ENCODE data around the gene TBC1D4.
"Not testable (repeated sequence)": the region's sequence is repeated elsewhere in the genome, so short reads cannot be mapped to it uniquely, and the experiment has no call there.

The TBC1D4 gene

GRCh38 chr13:75245578-75245977, 236.4 kb downstream of the TBC1D4 start:
- not testable (repeated sequence) for H2AFZ ChIP-seq (ENCODE audit: low read length, unreplicated experiment); H3K27ac ChIP-seq (ENCODE audit: low read depth, low read length); H3K4me1 ChIP-seq (ENCODE audit: control insufficient read depth, insufficient read depth, low read length, unreplicated experiment); H3K36me3 ChIP-seq (ENCODE audit: insufficient read depth, low read length); H3K27me3 ChIP-seq (ENCODE audit: insufficient read depth, low read length); H3K4me3 ChIP-seq (ENCODE audit: low read depth, low read length); H3K79me2 ChIP-seq (ENCODE audit: control insufficient read depth, insufficient read depth, low read length, unreplicated experiment)

DNA sequence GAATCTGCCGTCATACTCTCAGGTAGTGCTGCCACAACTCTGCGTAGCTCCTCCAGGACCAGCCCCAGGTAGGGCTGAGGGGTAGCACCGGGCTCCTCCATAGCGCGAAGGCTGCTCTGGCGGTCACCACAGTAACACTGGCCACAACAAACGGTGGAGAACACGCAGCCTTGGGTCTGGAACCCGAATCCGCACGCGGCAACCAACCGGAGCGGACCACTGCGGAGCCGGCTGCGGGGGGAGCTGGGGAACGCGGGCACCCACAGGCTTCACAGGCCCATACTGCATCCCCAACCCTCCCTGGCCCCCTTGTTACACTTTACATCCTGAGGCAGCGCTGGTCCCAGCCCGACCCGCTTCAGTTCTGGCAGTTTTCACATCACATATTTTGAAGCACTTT, 241.7 kb downstream of the TBC1D4 start:
- H3K79me2 ChIP-seq (ENCODE audit: control insufficient read depth, insufficient read depth, low read length, unreplicated experiment); H3K4me3 ChIP-seq (ENCODE audit: low read depth, low read length); H3K27ac ChIP-seq (ENCODE audit: low read depth, low read length); H3K4me1 ChIP-seq (ENCODE audit: control insufficient read depth, insufficient read depth, low read length, unreplicated experiment); H3K36me3 ChIP-seq (ENCODE audit: insufficient read depth, low read length); H2AFZ ChIP-seq (ENCODE audit: low read length, unreplicated experiment); H3K27me3 ChIP-seq (ENCODE audit: insufficient read depth, low read length): not testable (repeated sequence)

GRCh38 chr13:75236774-75237173, 245.2 kb downstream of the TBC1D4 start:
- Histone ChIP-seq H3K27ac (ENCODE audit: low read depth, low read length) (no peak overlapping the region), H3K4me3 (ENCODE audit: low read depth, low read length) (no peak overlapping the region), H3K36me3 (ENCODE audit: insufficient read depth, low read length) (no peaks in the 10 kb centered on the region), H3K4me1 (ENCODE audit: control insufficient read depth, insufficient read depth, low read length, unreplicated experiment) (no peaks in the 10 kb centered on the region), H2AFZ (ENCODE audit: low read length, unreplicated experiment) (no peak overlapping the region), H3K27me3 (ENCODE audit: insufficient read depth, low read length) (no peaks in the 10 kb centered on the region), H3K79me2 (ENCODE audit: control insufficient read depth, insufficient read depth, low read length, unreplicated experiment) (no peaks in the 10 kb centered on the region)

Data from ACC112 (cell line).